T-helper 17 cell (primary cell): Measurements from ENCODE around the gene DGLUCY. TPM values are rescaled to one million over a fixed set of nuclear protein-coding genes. Genes with fewer than 3 reads are reported as not detected.

Experiments
- ATAC-seq: fragments of 150-1000 bp; cut with Tn5 transposase; 2 replicates; pipeline ENCODE4 v1.10.0; 2021; ENCODE audit warnings: mild to moderate bottlenecking, moderate library complexity
- DNase-seq, 3 donors: peaks; one replicate each; pipeline versions ENCODE4 v3.0.0 to v3.0.0-alpha.2; 2020 to 2021
- H3K9me3 ChIP-seq: one replicate; pipeline ENCODE4 v1.7.0; 2013; ENCODE audit warnings: low read length, mild to moderate bottlenecking; ENCODE audit not compliant: control insufficient read depth, poor library complexity, severe bottlenecking
- H3K27ac Mint-ChIP-seq: one replicate; pipeline ENCODE4 v1.8.0; 2022; ENCODE audit warnings: mild to moderate bottlenecking, moderate library complexity, mixed read lengths
- H3K27me3 Mint-ChIP-seq: one replicate; pipeline ENCODE4 v1.8.0; 2022; ENCODE audit warnings: mixed read lengths
- H3K36me3 Mint-ChIP-seq: one replicate; pipeline ENCODE4 v1.8.0; 2022; ENCODE audit warnings: low read depth, mixed read lengths
- H3K4me1 Mint-ChIP-seq: one replicate; pipeline ENCODE4 v1.8.0; 2022; ENCODE audit warnings: mild to moderate bottlenecking, mixed read lengths
- H3K4me3 Mint-ChIP-seq: one replicate; pipeline ENCODE4 v1.8.0; 2022; ENCODE audit warnings: mild to moderate bottlenecking, moderate library complexity, mixed read lengths
- total RNA-seq, 4 donors: library from RNA in 2 of 4; stranded (reverse) in 2 of 4; gene quantifications; one replicate each; pipeline ENCODE4 v1.2.3 and lab custom pipeline; 2022 to 2026

Gene DGLUCY
- total RNA-seq, 2 donors from 2014 or later: 81.7 to 86.0 TPM

- Mint-ChIP-seq H3K27me3 (no peaks in the 10 kb centered on the region), H3K4me3 (peak overlapping the region; percentile 64), H3K36me3 (peaks cover 2% of the 10 kb centered on the region), H3K27ac (peak overlapping the region; percentile 86), H3K4me1 (peaks cover 62% of the 10 kb centered on the region)
- ATAC-seq (no peak), DNase-seq (peak in 1 of 3 donors; percentile 44)
- no peaks in the 10 kb centered on the region for H3K9me3 ChIP-seq
These were observed 136.2 kb downstream of the DGLUCY start for GRCh38 chr14:91249841-91250616.

- peaks cover 2% of the 10 kb centered on the region for H3K36me3 Mint-ChIP-seq
- peaks cover 61% of the 10 kb centered on the region for H3K4me1 Mint-ChIP-seq
- H3K9me3 ChIP-seq: no peaks in the 10 kb centered on the region
- peak overlapping the region; percentile 86 for H3K27ac Mint-ChIP-seq
- H3K27me3 Mint-ChIP-seq: no peaks in the 10 kb centered on the region
- peak overlapping the region; percentile 63 for H3K4me3 Mint-ChIP-seq
- no peak for DNase-seq
- ATAC-seq: no peak
These were observed 137.0 kb downstream of the DGLUCY start for GRCh38 chr14:91250912-91251311.

- no peaks in the 10 kb centered on the region for H3K27me3 Mint-ChIP-seq
- peak overlapping the region; percentile 89 for H3K4me3 Mint-ChIP-seq
- H3K4me1 Mint-ChIP-seq: peaks cover 66% of the 10 kb centered on the region
- peak in 2 of 3 donors; percentile 53 to 60 for DNase-seq
- H3K36me3 Mint-ChIP-seq: no peaks in the 10 kb centered on the region
- ATAC-seq: peak; percentile 53
- H3K9me3 ChIP-seq: no peaks in the 10 kb centered on the region
- H3K27ac Mint-ChIP-seq: no peak overlapping the region
These were observed 139.3 kb downstream of the DGLUCY start for GRCh38 chr14:91252871-91253794.

- H3K27me3 Mint-ChIP-seq: no peaks in the 10 kb centered on the region
- H3K9me3 ChIP-seq: no peaks in the 10 kb centered on the region
- peak overlapping the region; percentile 89 for H3K4me3 Mint-ChIP-seq
- ATAC-seq: no peak
- H3K4me1 Mint-ChIP-seq: peaks cover 69% of the 10 kb centered on the region
- no peak for DNase-seq
- no peaks in the 10 kb centered on the region for H3K36me3 Mint-ChIP-seq
- peak overlapping the region; percentile 91 for H3K27ac Mint-ChIP-seq
These were observed 140.0 kb downstream of the DGLUCY start for GRCh38 chr14:91253795-91254323.

GRCh38 chr14:91254461-91254860, 140.6 kb downstream of the DGLUCY start:
- peak; percentile 30 for ATAC-seq
- H3K36me3 Mint-ChIP-seq: no peaks in the 10 kb centered on the region
- DNase-seq: no peak
- no peaks in the 10 kb centered on the region for H3K27me3 Mint-ChIP-seq
- H3K27ac Mint-ChIP-seq: peak overlapping the region; percentile 91
- H3K9me3 ChIP-seq: no peaks in the 10 kb centered on the region
- peaks cover 67% of the 10 kb centered on the region for H3K4me1 Mint-ChIP-seq
- H3K4me3 Mint-ChIP-seq: peak overlapping the region; percentile 89

- no peaks in the 10 kb centered on the region for H3K27me3 Mint-ChIP-seq
- H3K36me3 Mint-ChIP-seq: no peaks in the 10 kb centered on the region
- peak overlapping the region; percentile 89 for H3K4me3 Mint-ChIP-seq
- peaks cover 60% of the 10 kb centered on the region for H3K4me1 Mint-ChIP-seq
- no peaks in the 10 kb centered on the region for H3K9me3 ChIP-seq
- H3K27ac Mint-ChIP-seq: peak overlapping the region; percentile 91
- ATAC-seq: no peak
- DNase-seq: no peak
These were observed 141.3 kb downstream of the DGLUCY start for GRCh38 chr14:91255026-91255695.

GRCh38 chr14:91256661-91257060, 142.8 kb downstream of the DGLUCY start:
- Mint-ChIP-seq H3K4me3 (no peak overlapping the region), H3K36me3 (no peaks in the 10 kb centered on the region), H3K4me1 (peaks cover 53% of the 10 kb centered on the region), H3K27me3 (no peaks in the 10 kb centered on the region), H3K27ac (peak overlapping the region; percentile 91)
- no peak for ATAC-seq
- DNase-seq: no peak
- no peaks in the 10 kb centered on the region for H3K9me3 ChIP-seq

GRCh38 chr14:91257328-91258010, 143.6 kb downstream of the DGLUCY start:
- H3K9me3 ChIP-seq: no peaks in the 10 kb centered on the region
- peaks cover 48% of the 10 kb centered on the region for H3K4me1 Mint-ChIP-seq
- no peak for DNase-seq
- no peaks in the 10 kb centered on the region for H3K27me3 Mint-ChIP-seq
- H3K36me3 Mint-ChIP-seq: no peaks in the 10 kb centered on the region
- peak overlapping the region; percentile 31 for H3K4me3 Mint-ChIP-seq
- no peak for ATAC-seq
- peak overlapping the region; percentile 32 for H3K27ac Mint-ChIP-seq

- ATAC-seq (no peak), DNase-seq (no peak)
- peaks cover 47% of the 10 kb centered on the region for H3K4me1 Mint-ChIP-seq
- H3K4me3 Mint-ChIP-seq: peak overlapping the region; percentile 31
- no peaks in the 10 kb centered on the region for H3K36me3 Mint-ChIP-seq
- no peaks in the 10 kb centered on the region for H3K9me3 ChIP-seq
- H3K27me3 Mint-ChIP-seq: no peaks in the 10 kb centered on the region
- H3K27ac Mint-ChIP-seq: peak overlapping the region; percentile 32
These were observed 144.2 kb downstream of the DGLUCY start for GRCh38 chr14:91258011-91258618.

GRCh38 chr14:91258876-91259275, 145.0 kb downstream of the DGLUCY start:
- H3K27ac Mint-ChIP-seq: peak overlapping the region; percentile 32

GRCh38 chr14:91261115-91261514, 147.2 kb downstream of the DGLUCY start:
- Mint-ChIP-seq H3K4me3 (peak overlapping the region; percentile 22), H3K27ac (no peak overlapping the region), H3K36me3 (no peaks in the 10 kb centered on the region), H3K27me3 (no peaks in the 10 kb centered on the region), H3K4me1 (peaks cover 49% of the 10 kb centered on the region)
- DNase-seq (no peak), ATAC-seq (peak; percentile 72)
- no peaks in the 10 kb centered on the region for H3K9me3 ChIP-seq

More at GRCh38 chr14:91258876-91259275, 145.0 kb downstream of the DGLUCY start:
- no peaks in the 10 kb centered on the region for H3K9me3 ChIP-seq
- Mint-ChIP-seq H3K36me3 (no peaks in the 10 kb centered on the region), H3K4me3 (no peak overlapping the region), H3K4me1 (peaks cover 51% of the 10 kb centered on the region), H3K27me3 (no peaks in the 10 kb centered on the region)
- no peak for ATAC-seq
- DNase-seq: no peak

GRCh38 chr14:91261986-91262549, 148.2 kb downstream of the DGLUCY start:
- no peaks in the 10 kb centered on the region for H3K27me3 Mint-ChIP-seq
- DNase-seq: no peak
- H3K36me3 Mint-ChIP-seq: no peaks in the 10 kb centered on the region
- H3K4me1 Mint-ChIP-seq: peaks cover 43% of the 10 kb centered on the region
- H3K4me3 Mint-ChIP-seq: no peak overlapping the region
- H3K27ac Mint-ChIP-seq: no peak overlapping the region
- H3K9me3 ChIP-seq: no peaks in the 10 kb centered on the region
- ATAC-seq: no peak
